GM21786 (cell line): ENCODE data around the gene TLCD1.
"Not testable (repeated sequence)": the region's sequence is repeated elsewhere in the genome, so short reads cannot be mapped to it uniquely, and the experiment has no call there.

Source experiments
- ATAC-seq: cut with Tn5 transposase; IDR thresholded peaks from one replicate; pipeline ENCODE4 v1.9.1; 2021; ENCODE audit not compliant: unreplicated experiment

TLCD1 gene

GRCh38 chr17:28729950-28730330 lies 3.9 kb upstream of the TLCD1 start:
- ATAC-seq: no peak

GRCh38 chr17:28728364-28729200 lies 2.5 kb upstream of the TLCD1 start, which contains the start of gene NEK8:
TSS of gene NEK8 (plus strand) at chr17:28728788. CDS start at chr17:28728814, 26 bp downstream.
- peak; percentile 28 for ATAC-seq

DNA sequence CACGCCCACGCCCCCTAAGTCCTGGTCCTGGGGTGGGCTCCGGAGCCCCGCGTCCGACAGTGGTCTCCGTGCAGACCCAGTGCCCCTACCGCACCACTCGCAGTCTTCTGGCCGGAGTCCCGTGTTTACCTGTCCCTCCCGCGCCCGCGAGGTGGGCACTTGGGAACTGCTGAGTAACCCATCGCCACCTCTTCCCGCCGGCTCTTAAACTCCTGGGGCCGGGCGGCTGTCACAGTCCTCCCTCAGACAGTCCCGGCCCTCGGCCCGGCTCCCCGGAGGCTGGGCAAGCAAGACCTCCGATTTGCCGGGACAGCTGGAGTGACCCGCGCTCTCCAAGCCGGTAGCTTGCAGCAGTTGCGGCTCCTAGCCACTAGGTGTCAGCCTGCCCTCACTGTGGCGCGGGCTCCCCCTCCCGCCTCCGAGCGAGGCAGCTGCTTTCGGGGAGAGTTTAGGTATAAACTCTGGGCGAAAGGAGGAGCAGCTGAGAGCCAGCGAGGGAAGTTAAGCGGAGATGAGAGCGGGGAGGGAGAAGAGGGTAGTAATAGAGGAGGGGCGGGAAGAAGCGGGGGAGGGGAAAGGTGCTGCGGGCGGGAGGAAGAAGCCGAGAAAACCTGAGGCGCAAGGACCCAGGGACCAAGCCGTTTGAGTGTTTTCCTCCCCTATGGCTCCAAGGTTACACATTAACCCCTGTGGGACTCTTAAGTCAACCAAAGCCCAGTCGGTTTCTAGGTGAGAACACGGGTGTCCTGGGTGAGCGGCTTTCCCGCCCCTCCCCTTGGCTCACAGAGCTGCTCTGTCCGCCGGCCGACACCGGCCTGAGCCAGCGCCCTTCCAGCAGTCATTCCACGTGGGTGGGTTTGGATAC lies 826 bp upstream of the TLCD1 start:
- ATAC-seq: peak; percentile 35

DNA sequence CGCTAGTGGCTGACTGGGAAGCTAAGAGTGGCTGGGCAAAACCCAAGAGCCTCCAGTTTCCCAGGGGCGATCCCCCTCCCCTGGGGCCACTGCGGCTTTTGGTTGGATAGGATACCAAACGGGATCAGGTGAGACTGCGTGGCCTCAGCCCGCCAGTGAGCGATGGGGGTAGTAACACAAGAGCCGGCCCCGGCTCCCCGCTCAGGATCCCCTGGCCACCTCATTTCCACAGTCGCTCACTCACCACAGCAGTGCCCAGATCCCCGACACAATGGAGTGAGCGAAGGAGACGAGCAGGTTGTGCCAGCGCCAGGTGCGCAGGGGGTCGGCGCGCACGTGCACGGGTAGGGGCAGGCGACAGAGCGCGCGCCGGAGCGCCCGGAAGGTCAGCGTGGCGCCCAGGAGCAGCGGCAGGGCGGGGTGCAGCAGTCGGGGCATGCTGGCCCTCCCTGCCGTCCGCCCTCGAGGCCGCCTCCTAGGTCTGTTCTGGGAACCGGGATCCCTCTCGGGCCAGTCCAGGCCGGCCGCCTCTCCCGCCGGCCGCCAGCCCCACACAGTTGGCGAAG lies 290 bp downstream of the TLCD1 start:
- no peak for ATAC-seq

- ATAC-seq: no peak
Observed at GRCh38 chr17:28725166-28725659, 820 bp downstream of the TLCD1 start.

DNA sequence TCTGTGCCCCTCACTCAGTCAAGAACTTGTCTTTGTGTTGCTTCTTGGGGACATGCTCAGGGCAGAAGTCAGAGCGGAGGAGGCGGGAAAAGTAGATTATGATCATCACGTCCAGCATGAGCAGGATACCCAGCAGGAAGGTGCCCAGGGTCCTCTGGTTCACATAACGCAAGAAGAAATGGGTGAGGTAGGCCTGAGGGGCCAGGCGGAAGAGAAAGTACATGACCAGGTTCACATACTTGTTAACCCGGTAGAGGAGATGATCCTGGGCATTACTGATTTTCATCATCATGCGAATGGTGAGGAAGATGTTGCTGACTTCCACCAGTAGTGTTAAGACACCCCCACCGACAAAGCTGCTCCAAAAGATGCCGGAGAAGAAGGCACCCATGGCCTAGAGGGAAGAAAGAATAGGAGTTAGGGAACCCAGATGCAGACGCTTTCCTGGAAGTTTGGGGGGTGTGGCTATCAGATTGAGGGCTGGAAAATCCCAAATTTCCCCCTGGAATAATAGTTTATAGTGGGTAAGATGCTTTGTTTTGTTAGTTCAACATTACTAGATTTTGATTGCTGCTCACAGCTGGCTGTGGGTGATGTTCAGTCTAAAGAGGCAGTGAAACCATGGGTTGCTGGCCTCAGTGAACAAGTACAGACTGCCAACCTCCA lies 1.4 kb downstream of the TLCD1 start:
- ATAC-seq: no peak

GRCh38 chr17:28723836-28724499 lies 2.1 kb downstream of the TLCD1 start:
- ATAC-seq: not testable (repeated sequence)

GRCh38 chr17:28723159-28723835 lies 2.7 kb downstream of the TLCD1 start:
- ATAC-seq: no peak

GRCh38 chr17:28722417-28723158 lies 3.4 kb downstream of the TLCD1 start:
- ATAC-seq: no peak

GRCh38 chr17:28720997-28721329 lies 5.1 kb downstream of the TLCD1 start:
- not testable (repeated sequence) for ATAC-seq

DNA sequence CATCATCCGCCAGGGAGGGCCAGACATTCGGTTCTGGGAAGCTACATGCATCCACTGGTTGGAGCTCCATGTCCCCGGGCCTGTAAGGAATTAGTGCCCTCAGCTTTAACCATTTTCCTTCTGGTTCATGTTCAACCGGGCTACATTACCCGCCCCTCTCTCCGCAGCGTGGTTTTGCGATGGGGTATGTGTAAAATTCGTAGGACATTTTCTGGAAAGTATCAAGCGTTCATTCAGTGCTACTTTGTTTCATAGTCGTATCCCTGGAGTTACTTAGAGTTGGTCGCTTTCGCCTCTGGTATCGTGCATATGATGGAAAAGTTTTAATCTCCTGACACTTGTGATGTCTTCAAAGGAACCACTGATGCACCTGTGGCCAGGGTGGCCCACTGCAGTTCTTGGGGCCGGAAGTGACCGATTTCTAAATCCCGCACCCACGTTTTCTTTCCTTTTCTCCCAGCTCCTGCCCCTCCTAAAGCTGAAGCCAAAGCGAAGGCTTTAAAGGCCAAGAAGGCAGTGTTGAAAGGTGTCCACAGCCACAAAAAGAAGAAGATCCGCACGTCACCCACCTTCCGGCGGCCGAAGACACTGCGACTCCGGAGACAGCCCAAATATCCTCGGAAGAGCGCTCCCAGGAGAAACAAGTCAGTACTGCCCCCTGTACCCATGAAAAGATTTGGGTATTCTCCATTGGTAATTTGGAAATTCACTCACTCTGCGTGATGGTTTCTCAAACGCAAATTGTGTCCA lies 5.6 kb downstream of the TLCD1 start:
- ATAC-seq: no peak

GRCh38 chr17:28719021-28719433 lies 7.0 kb downstream of the TLCD1 start:
- ATAC-seq: no peak

DNA sequence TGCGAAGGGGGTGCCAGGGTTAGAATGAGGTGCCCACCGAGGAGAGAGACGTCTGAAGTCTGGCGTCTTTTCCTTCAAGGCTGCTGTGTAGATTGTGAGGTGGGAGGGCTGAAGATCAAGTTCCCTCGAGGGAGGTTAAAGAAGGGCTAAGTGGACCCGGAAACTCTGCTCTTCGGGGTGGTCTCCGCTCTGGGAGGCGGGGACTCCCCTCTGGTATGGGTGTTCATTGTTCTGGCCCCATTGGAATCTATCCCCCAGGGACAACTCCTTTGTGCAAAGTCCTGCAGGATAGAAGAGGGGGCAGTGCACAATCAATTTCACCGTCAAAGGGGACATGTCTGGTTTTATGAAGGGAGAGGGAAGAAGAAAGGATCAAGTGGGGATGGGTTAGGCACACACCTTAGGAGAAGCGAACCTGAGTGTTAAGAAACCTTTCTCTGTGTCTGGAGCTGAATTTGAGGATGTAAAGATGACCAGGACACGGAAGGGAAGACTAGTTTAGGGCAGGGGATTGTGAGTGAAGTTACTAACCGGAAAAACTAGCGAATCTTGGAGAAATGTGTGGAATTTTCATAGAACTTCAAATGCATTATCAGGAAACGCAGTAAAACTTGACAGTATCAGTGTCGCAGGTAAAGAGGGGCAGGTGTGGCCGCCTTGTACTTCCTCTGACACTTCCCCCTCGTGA lies 7.6 kb downstream of the TLCD1 start:
- no peak for ATAC-seq

GRCh38 chr17:28717578-28718332 lies 8.3 kb downstream of the TLCD1 start, which contains the start of gene RAB34:
TSS of gene RAB34 (minus strand) at chr17:28717868. CDS start at chr17:28717266, 602 bp downstream.
- ATAC-seq: no peak

DNA sequence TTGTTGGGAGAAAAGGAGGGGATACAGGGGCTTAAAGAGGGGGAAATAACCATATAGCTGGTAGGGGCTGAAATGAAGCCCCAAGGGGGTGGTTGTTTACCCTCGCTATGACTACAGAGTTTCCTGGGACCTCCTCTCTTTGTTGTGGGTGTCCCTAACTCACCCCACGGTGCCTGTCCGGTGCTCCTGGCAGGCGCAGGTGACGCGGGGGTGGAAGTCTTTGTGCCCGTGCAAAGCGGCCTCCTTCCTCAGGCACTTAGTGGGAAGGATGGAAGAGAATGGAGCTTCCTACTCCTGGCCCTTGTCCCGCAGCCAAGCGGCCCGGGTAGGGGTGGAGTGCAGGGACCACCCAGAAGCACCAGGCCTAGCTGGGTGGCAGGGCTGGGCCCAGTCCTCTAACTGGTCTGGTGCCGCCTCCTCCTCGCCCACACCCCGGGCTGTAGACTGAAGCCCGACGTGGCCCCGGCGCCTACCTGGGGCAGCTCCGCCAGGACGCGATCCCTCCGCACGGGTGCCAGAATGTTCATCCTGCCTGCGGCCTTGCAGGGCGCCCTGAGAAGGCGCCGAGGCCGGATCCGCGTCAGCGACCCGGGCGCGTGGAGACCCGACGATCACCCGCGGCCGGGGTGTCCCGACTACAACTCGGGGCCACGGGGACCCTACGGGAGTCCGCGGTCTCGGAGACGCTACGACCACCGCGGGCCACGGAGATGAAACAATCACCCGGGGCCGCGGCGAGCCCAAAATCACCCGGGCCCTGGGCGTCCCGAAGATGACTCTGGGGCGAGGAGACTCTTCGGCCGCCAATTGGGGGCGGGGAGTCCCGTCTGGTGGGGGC lies 9.1 kb downstream of the TLCD1 start:
- ATAC-seq: no peak

GRCh38 chr17:28715217-28715616 lies 10.8 kb downstream of the TLCD1 start:
- ATAC-seq: no peak
